ENCODE results near the gene TCERG1. TPM values are rescaled to one million over a fixed set of nuclear protein-coding genes. Genes with fewer than 3 reads are reported as not detected.

TCERG1 gene
- total RNA-seq, 4 donors from 2014 or later, result 59.1 to 164 (median 65.1) TPM

DNA sequence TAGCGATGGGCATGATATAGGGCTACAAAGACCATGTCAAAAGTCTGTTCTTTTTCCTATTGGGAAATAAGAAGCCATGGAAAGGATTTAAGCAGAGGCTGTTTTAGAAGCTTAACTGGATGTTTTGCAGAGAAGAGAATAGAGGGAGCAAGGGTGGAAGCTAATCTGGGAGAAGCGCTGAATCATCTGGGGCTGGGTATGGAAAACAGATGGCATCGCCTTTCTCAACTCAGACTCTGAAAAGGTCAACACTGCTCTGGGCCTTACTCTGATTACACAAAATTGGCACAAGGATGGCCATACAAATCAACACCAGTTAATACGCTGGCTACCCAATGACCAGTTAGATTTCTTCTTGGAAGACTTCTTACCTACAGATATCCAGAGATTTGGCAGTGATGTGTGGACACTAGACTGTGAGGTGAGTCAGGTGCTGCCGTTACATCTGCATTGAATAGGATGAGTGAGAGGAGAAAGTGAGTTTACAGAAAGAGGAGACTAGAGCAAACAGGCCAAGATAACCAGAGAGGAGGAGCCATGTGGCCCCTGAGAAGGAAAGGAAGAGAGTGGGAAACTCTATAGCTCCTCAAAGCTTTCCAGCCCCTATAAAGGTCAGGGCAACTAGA is 6.2 kb upstream of the TCERG1 start:
- no peak for TF ChIP-seq POLR2A (IDR thresholded peaks at IDR 0.05)
- TF ChIP-seq POLR2AphosphoS5 (IDR thresholded peaks at IDR 0.05), result no peak
- TF ChIP-seq, protein P1, sequence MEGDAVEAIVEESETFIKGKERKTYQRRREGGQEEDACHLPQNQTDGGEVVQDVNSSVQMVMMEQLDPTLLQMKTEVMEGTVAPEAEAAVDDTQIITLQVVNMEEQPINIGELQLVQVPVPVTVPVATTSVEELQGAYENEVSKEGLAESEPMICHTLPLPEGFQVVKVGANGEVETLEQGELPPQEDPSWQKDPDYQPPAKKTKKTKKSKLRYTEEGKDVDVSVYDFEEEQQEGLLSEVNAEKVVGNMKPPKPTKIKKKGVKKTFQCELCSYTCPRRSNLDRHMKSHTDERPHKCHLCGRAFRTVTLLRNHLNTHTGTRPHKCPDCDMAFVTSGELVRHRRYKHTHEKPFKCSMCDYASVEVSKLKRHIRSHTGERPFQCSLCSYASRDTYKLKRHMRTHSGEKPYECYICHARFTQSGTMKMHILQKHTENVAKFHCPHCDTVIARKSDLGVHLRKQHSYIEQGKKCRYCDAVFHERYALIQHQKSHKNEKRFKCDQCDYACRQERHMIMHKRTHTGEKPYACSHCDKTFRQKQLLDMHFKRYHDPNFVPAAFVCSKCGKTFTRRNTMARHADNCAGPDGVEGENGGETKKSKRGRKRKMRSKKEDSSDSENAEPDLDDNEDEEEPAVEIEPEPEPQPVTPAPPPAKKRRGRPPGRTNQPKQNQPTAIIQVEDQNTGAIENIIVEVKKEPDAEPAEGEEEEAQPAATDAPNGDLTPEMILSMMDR (IDR thresholded peaks at IDR 0.05), result no peak
- no peak for TF ChIP-seq EP300 (IDR thresholded peaks at IDR 0.05)
- WGBS, result 81% methylated on average over 5 of the region's 5 CpGs
- Histone ChIP-seq H3K27me3 (peaks cover 7% of the 10 kb centered on the region), H3K4me1 (no peaks in the 10 kb centered on the region), H3K36me3 (no peaks in the 10 kb centered on the region), H3K4me3 (no peak overlapping the region), H3K9me3 (no peaks in the 10 kb centered on the region), H3K27ac (no peak overlapping the region)
- no peak for DNase-seq (ENCODE audit: low spot score in 2 of 2)

DNA sequence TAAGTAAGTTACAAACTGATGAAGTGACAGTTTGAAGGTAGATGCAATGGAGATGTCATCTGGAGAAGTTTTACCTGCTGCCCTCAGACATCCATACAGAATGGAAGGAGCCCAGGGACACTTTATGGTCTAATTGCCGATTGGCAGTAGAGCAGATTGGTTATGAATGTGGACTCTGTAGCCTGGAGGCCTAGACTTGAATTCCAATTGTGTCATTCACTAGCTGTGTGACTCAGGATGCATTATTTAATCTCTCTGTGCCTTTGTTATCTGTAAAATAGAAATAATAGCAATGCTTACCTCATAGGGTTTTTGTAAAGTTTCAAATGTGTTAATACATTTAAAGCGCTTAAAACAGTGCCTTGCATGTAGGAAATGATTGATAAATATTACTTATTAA is 5.2 kb upstream of the TCERG1 start:
- Histone ChIP-seq H3K36me3 (no peaks in the 10 kb centered on the region), H3K4me3 (no peak overlapping the region), H3K27me3 (no peaks in the 10 kb centered on the region), H3K27ac (no peak overlapping the region), H3K4me1 (no peaks in the 10 kb centered on the region), H3K9me3 (no peaks in the 10 kb centered on the region)
- TF ChIP-seq, protein P1 (IDR thresholded peaks at IDR 0.05), result no peak
- TF ChIP-seq POLR2A (IDR thresholded peaks at IDR 0.05) (no peak), EP300 (IDR thresholded peaks at IDR 0.05) (no peak), POLR2AphosphoS5 (IDR thresholded peaks at IDR 0.05) (no peak)
- 83% methylated on average over 2 of the region's 2 CpGs for WGBS
- no peak for DNase-seq (ENCODE audit: low spot score in 2 of 2)

DNA sequence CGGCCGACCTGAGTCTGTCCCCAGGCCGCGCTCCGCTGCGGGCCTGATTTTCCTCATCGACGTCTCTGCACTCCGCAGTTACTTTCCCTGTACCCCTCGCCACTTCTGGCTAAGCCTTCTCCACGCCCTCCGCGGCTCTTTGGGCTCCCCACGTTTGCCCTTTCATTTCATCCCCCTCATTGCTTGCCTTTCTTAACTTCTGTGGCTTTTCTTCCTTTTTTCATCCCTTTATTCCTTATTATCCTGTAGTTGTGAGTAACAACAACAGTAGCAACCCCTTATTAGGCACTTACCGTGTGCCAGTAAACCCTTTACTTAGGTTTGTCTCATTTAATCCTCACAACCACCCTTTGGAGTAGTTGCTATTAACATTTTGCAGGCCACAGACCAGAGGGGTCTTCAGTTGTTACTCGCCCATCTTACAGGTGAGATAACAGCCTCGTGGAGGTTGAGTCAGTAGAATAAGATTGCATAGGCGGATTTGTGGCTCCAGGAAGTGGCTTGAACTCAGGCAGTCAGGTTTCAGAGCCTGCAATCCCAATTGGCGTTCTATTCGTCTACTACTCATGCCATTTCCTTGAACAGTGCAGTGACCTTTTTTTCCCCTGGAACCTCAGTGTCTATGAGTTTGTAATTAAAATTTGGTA is 724 bp downstream of the TCERG1 start:
- under 1% methylated on average over 20 of the region's 20 CpGs for WGBS
- Histone ChIP-seq H3K27ac (peak overlapping the region; percentile 90), H3K4me1 (peaks cover 23% of the 10 kb centered on the region), H3K36me3 (no peaks in the 10 kb centered on the region), H3K9me3 (no peaks in the 10 kb centered on the region), H3K27me3 (no peaks in the 10 kb centered on the region), H3K4me3 (peak overlapping the region; percentile 77)
- TF ChIP-seq POLR2A (IDR thresholded peaks at IDR 0.05) (no peak), POLR2AphosphoS5 (IDR thresholded peaks at IDR 0.05) (no peak), EP300 (IDR thresholded peaks at IDR 0.05) (no peak)
- TF ChIP-seq, protein P1 (IDR thresholded peaks at IDR 0.05), result no peak
- DNase-seq (ENCODE audit: low spot score in 2 of 2), result peak in 1 of 2 donors; percentile 66

DNA sequence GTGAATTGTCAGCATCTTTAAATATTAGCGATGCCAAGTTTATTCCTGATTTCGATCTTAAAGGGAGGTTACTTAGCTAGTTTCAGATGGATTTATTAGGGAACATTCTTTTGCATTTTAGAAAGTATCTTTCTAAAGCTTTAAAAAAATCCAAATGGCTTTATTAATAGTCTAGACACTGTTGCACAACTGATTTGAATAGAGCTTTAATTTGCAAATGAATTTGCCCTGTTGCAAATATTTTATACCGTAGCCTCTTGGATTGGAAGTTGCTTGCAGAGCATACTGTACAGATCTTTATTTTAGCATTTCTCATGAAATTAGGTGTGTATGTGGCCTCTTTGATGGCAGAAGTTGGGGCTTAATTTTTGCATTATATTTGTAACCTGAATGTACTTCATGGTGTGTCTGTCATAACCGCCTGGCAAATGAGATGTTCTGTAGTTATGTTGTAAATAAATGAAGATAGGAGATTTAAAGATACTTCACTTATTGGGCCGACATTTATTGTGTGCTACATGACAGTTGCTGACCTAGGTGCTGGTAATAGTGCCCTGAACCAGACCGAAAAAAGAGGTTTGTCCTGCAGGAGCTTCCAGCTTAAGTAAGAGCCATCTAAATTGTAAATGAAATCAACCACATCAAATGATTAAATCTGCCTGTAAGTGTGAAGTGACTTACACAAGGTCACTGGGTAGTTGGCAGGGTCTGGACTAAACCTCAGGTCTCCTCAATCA is 1.8 kb downstream of the TCERG1 start:
- no peak for DNase-seq (ENCODE audit: low spot score in 2 of 2)
- Histone ChIP-seq H3K4me1 (peaks cover 23% of the 10 kb centered on the region), H3K27me3 (no peaks in the 10 kb centered on the region), H3K27ac (no peak overlapping the region), H3K9me3 (no peaks in the 10 kb centered on the region), H3K4me3 (peak overlapping the region; percentile 77), H3K36me3 (no peaks in the 10 kb centered on the region)
- 59% methylated on average over 6 of the region's 6 CpGs for WGBS
- no peak for TF ChIP-seq EP300 (IDR thresholded peaks at IDR 0.05)
- TF ChIP-seq POLR2AphosphoS5 (IDR thresholded peaks at IDR 0.05), result no peak
- TF ChIP-seq, protein P1 (IDR thresholded peaks at IDR 0.05), result no peak
- no peak for TF ChIP-seq POLR2A (IDR thresholded peaks at IDR 0.05)

DNA sequence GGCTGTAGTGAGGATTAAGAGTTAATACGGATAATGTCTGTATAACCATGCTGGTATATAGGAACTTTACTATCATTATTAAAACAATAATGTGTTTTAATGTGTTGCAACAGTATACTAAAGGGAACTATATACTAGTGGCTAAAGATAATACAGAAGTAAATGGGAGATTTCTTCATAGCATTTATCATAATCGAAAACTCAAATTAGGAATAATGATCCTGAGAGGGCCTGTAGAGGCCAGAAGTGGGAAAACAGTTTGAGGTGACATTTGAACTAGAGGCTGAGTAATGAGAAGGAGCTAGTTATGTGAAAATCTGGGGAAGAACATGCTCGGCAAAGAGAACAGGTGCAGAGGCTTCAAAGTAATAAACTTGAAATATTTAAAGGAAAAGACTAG is 2.9 kb downstream of the TCERG1 start:
- Histone ChIP-seq H3K27me3 (no peaks in the 10 kb centered on the region), H3K36me3 (peaks cover 4% of the 10 kb centered on the region), H3K9me3 (no peaks in the 10 kb centered on the region), H3K4me1 (peaks cover 23% of the 10 kb centered on the region), H3K4me3 (no peak overlapping the region), H3K27ac (no peak overlapping the region)
- TF ChIP-seq, protein P1 (IDR thresholded peaks at IDR 0.05), result no peak
- TF ChIP-seq POLR2A (IDR thresholded peaks at IDR 0.05), result no peak
- no peak for TF ChIP-seq EP300 (IDR thresholded peaks at IDR 0.05)
- no peak for TF ChIP-seq POLR2AphosphoS5 (IDR thresholded peaks at IDR 0.05)
- 70% methylated on average over 3 of the region's 3 CpGs for WGBS
- DNase-seq (ENCODE audit: low spot score in 2 of 2), result no peak
